Esophagus muscularis mucosa (tissue), 4 donors: ENCODE measurements around the gene PEX26. TPM values are rescaled to one million over a fixed set of nuclear protein-coding genes. Genes with fewer than 3 reads are reported as not detected.
A peak's percentile ranks its signal among the peaks of the same experiment; 100 is the strongest.
"Not testable (repeated sequence)": the region's sequence is repeated elsewhere in the genome, so short reads cannot be mapped to it uniquely, and the experiment has no call there.

Experiments used
- DNase-seq: peaks from one replicate; pipeline ENCODE4 v3.0.0-alpha.2; 2017; ENCODE audit errors: extremely low spot score
- H3K27ac ChIP-seq, 4 donors: fragments of 200-600 bp; sonication (generic); replicated peaks in 1 of 4; 1 replicate in 3 of 4; 2 replicates in 1 of 4; pipeline ENCODE4 v1.5.1; 2016 to 2019; ENCODE audit warnings: mild to moderate bottlenecking in 1 of 4
- H3K27me3 ChIP-seq, 4 donors: fragments of 200-600 bp; sonication (generic); one replicate each; pipeline versions ENCODE4 v1.5.1 to v1.6.0; 2016 to 2019
- H3K36me3 ChIP-seq, 4 donors: fragments of 200-600 bp; sonication (generic); one replicate each; pipeline ENCODE4 v1.5.1; 2016 to 2019
- H3K4me1 ChIP-seq, 4 donors: fragments of 200-600 bp; sonication (generic); one replicate each; pipeline ENCODE4 v1.5.1; 2016 to 2019
- H3K4me3 ChIP-seq, 4 donors: fragments of 200-600 bp; sonication (generic); 1 replicate in 2 of 4; 2 replicates in 2 of 4; pipeline ENCODE4 v1.5.1; 2016 to 2019; ENCODE audit warnings: mild to moderate bottlenecking in 4 of 4, moderate library complexity in 1 of 4
- H3K9me3 ChIP-seq, 4 donors: fragments of 200-600 bp; sonication (generic); 1 replicate in 3 of 4; 2 replicates in 1 of 4; pipeline ENCODE4 v1.5.1; 2016 to 2019
- CTCF ChIP-seq, 3 experiments: fragments of 200-600 bp in 2 of 3; fragments of 450-650 bp in 1 of 3; sonication (generic) in 2 of 3; IDR thresholded peaks; one replicate each; pipeline ENCODE4 v1.5.1; 2017 to 2019; ENCODE audit warnings: antibody characterized with exemption in 3 of 3, mild to moderate bottlenecking in 2 of 3, moderate library complexity in 1 of 3
- EP300 ChIP-seq: sonication (generic); formaldehyde crosslinking; IDR thresholded peaks from one replicate; pipeline ENCODE4 v1.6.1; 2017; ENCODE audit warnings: antibody characterized with exemption
- POLR2A ChIP-seq: fragments of 450-650 bp; IDR thresholded peaks from one replicate; pipeline ENCODE4 v1.6.1; 2017; ENCODE audit warnings: antibody characterized with exemption, moderate library complexity, mild to moderate bottlenecking, low read depth
- POLR2AphosphoS5 ChIP-seq, 2 donors: sonication (generic); formaldehyde crosslinking; IDR thresholded peaks; one replicate each; pipeline ENCODE4 v1.6.1; 2017; ENCODE audit warnings: antibody characterized with exemption in 2 of 2
- WGBS: methylation state at CpG from one replicate; pipeline ENCODE4 v1.1.5; 2018; 5-methylcytosine and 5-hydroxymethylcytosine counted together
- intact Hi-C: fragments of 100-400 bp; cut with DNase I; formaldehyde crosslinking; loops from one replicate; pipeline ENCODE4 v1.15.1; 2023
- total RNA-seq, 4 donors: library from RNA; depleted of rRNA; stranded (reverse); fragments of >200 nt; gene quantifications; one replicate each; pipeline versions ENCODE4 v1.1.0 to v1.2.1, GENCODE V29; 2016

Gene PEX26
- total RNA-seq, 4 donors from 2014 or later = 19.7 to 54.2 (median 33.6) TPM

- TF ChIP-seq POLR2A (no peak), POLR2AphosphoS5 (IDR thresholded peaks at IDR 0.05) (peak; percentile 80 to 82), CTCF (IDR thresholded peaks at IDR 0.05) (peak in 1 of 3 experiments; percentile 5), EP300 (no peak)
- intact Hi-C loops = loop anchor here (5.0 kb wide), 1 partner anchor 36 kb away; no protein-coding TSS in a partner anchor
- peaks cover 3 to 49% (median 34%) of the 10 kb centered on the region in 4 donors for H3K4me1 ChIP-seq
- H3K4me3 ChIP-seq = peak overlapping the region; percentile 8 to 29 (median 29)
- WGBS = 31% methylated on average over 3 of the region's 3 CpGs
- no peak for DNase-seq
- H3K36me3 ChIP-seq = no peaks in the 10 kb centered on the region
- peak overlapping the region; percentile 86 to 94 (median 89) for H3K27ac ChIP-seq
- peaks cover 0 to 4% (median 0%) of the 10 kb centered on the region in 4 donors for H3K27me3 ChIP-seq
- H3K9me3 ChIP-seq = no peaks in the 10 kb centered on the region
These were observed 9.3 kb upstream of the PEX26 start for GRCh38 chr22:18068381-18068988.

GRCh38 chr22:18069041-18069440, 8.7 kb upstream of the PEX26 start:
- DNase-seq = no peak
- no peaks in the 10 kb centered on the region for H3K9me3 ChIP-seq
- intact Hi-C loops = loop anchor here (5.0 kb wide), 1 partner anchor 37 kb away; no protein-coding TSS in a partner anchor
- peaks cover 0 to 4% (median 0%) of the 10 kb centered on the region in 4 donors for H3K27me3 ChIP-seq
- WGBS = 50% methylated on average over 2 of the region's 2 CpGs
- H3K36me3 ChIP-seq = no peaks in the 10 kb centered on the region
- peaks cover 3 to 46% (median 34%) of the 10 kb centered on the region in 4 donors for H3K4me1 ChIP-seq
- TF ChIP-seq CTCF (IDR thresholded peaks at IDR 0.05) (no peak), POLR2A (no peak), POLR2AphosphoS5 (IDR thresholded peaks at IDR 0.05) (no peak), EP300 (no peak)
- H3K4me3 ChIP-seq = no peak overlapping the region
- peak overlapping the region; percentile 86 to 94 (median 89) for H3K27ac ChIP-seq

GRCh38 chr22:18070041-18070440, 7.7 kb upstream of the PEX26 start:
- peak overlapping the region in 1 of 4 donors; percentile 94 for H3K27ac ChIP-seq
- H3K27me3 ChIP-seq = peaks cover 0 to 4% (median 0%) of the 10 kb centered on the region in 4 donors
- H3K4me3 ChIP-seq = no peak overlapping the region
- TF ChIP-seq POLR2AphosphoS5 (IDR thresholded peaks at IDR 0.05) (no peak), EP300 (no peak), POLR2A (no peak), CTCF (IDR thresholded peaks at IDR 0.05) (no peak)
- DNase-seq = no peak
- no peaks in the 10 kb centered on the region for H3K36me3 ChIP-seq
- WGBS = 89% methylated on average over 4 of the region's 4 CpGs
- H3K4me1 ChIP-seq = peaks cover 3 to 48% (median 35%) of the 10 kb centered on the region in 4 donors
- intact Hi-C loops = no loop called here
- no peaks in the 10 kb centered on the region for H3K9me3 ChIP-seq

- TF ChIP-seq EP300 = no peak
- peak in 2 of 3 experiments; percentile 5 to 9 for TF ChIP-seq CTCF (IDR thresholded peaks at IDR 0.05)
- no peak overlapping the region for H3K27ac ChIP-seq
These were observed 7.1 kb upstream of the PEX26 start for GRCh38 chr22:18070556-18071306.

GRCh38 chr22:18071307-18071967, 6.4 kb upstream of the PEX26 start:
- H3K27ac ChIP-seq, H3K9me3 ChIP-seq, H3K36me3 ChIP-seq, intact Hi-C loops, H3K4me3 ChIP-seq, H3K27me3 ChIP-seq, DNase-seq: not testable (repeated sequence)
- WGBS = 90% methylated on average over 7 of the region's 7 CpGs
- peaks cover 13 to 48% (median 46%) of the 10 kb centered on the region in 4 donors for H3K4me1 ChIP-seq

More at GRCh38 chr22:18070556-18071306, 7.1 kb upstream of the PEX26 start:
- Histone ChIP-seq H3K27me3 (peaks cover 0 to 3% (median 0%) of the 10 kb centered on the region in 4 donors), H3K4me1 (peaks cover 7 to 48% (median 42%) of the 10 kb centered on the region in 4 donors), H3K4me3 (no peak overlapping the region), H3K36me3 (no peaks in the 10 kb centered on the region), H3K9me3 (no peaks in the 10 kb centered on the region)
- WGBS = 89% methylated on average over 14 of the region's 14 CpGs
- DNase-seq = no peak
- intact Hi-C loops = no loop called here
